SH-SY5Y (cell line): Measurements from ENCODE around the gene EFCAB12.

Experiments
- GATA2 ChIP-seq: IDR thresholded peaks from 2 replicates; pipeline ENCODE4 v1.6.1; 2011; ENCODE audit warnings: mild to moderate bottlenecking, low read depth, low read length
- GATA3 ChIP-seq: IDR thresholded peaks from 2 replicates; pipeline ENCODE4 v1.6.1; 2011; ENCODE audit warnings: low read depth, mild to moderate bottlenecking, low read length, moderate library complexity

DNA sequence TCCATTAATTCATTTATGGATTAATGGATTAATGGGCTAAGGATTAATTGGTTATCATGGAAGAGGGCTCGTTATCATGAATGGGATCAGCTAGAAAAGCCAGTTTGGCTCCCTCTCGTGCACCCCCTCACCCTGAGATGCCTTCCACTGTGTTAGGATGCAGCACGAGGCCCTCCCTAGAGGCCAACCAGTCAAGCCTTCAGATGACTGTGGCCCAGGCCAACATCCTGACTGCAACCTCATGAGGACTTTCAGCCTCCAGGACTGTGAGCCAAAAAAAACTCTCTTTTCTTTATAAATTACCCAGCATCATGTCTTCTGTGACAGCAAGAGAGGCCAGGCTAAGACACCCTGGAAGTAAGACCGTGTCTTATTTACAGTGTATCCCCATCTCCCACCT, 9.0 kb downstream of the EFCAB12 start:
- no peak for TF ChIP-seq GATA2
- no peak for TF ChIP-seq GATA3
